HCT116 (cell line): Measurements from ENCODE around the gene CNTNAP2. TPM values are rescaled to one million over a fixed set of nuclear protein-coding genes. Genes with fewer than 3 reads are reported as not detected.

Source experiments
- ATAC-seq: fragments of 200-7000 bp; cut with Tn5 transposase; 2 replicates; pipeline ENCODE4 v1.9.1; 2020; ENCODE audit warnings: mild to moderate bottlenecking, moderate library complexity
- BruUV-seq: library from RNA; stranded (reverse); fragments of 400-500 nt; replicated peaks from 2 replicates; lab custom pipeline; 2021; lab: Mats Ljungman, UMichigan
- CTCF ChIA-PET: fragments of 300-600 bp; sonication (Branson Sonifier 250); formaldehyde crosslinking; loops from one replicate; lab custom pipeline; 2021; ENCODE audit warnings: antibody characterized with exemption; lab: Charles Lee
- POLR2A ChIA-PET: fragments of 300-600, 350-600 bp; sonication (Branson Sonifier 250); formaldehyde crosslinking; loops from one replicate; lab custom pipeline; 2021; ENCODE audit warnings: antibody characterized with exemption; lab: Charles Lee
- RAD21 ChIA-PET, 2 experiments: fragments of 300-600 bp; sonication (Branson Sonifier 250); formaldehyde crosslinking; loops; one replicate each; lab custom pipeline; 2023; ENCODE audit warnings: low total read pairs in 2 of 2; ENCODE audit not compliant: uncharacterized antibody in 2 of 2, unreplicated experiment in 2 of 2, low non-redundant PET in 1 of 2; lab: Charles Lee
- DNase-seq: peaks from one replicate; pipeline ENCODE4 v3.0.0-alpha.2; 2010; ENCODE audit warnings: low read depth, low spot score
- H2AFZ ChIP-seq: fragments of 200-600 bp; shearing (Covaris generic), sonication (generic); 2 replicates; pipeline ENCODE4 v1.6.1; 2017; ENCODE audit warnings: low read depth, mixed run types, mixed read lengths, antibody characterized with exemption, low read length; ENCODE audit not compliant: poor library complexity, severe bottlenecking
- H3K27ac ChIP-seq: 2 replicates; pipeline ENCODE4 v1.5.1; 2012; ENCODE audit warnings: low read depth, low read length
- H3K27me3 ChIP-seq: fragments of 200-600 bp; sonication (generic); 2 replicates; pipeline ENCODE4 v1.6.1; 2016; ENCODE audit warnings: mixed run types, low read length, mixed read lengths; ENCODE audit not compliant: insufficient read depth
- H3K36me3 ChIP-seq, 2 experiments: fragments of 200-500 bp in 1 of 2; fragments of 200-600 bp in 1 of 2; sonication (Bioruptor generic) in 1 of 2; sonication (generic) in 1 of 2; 2 replicates each; pipeline versions ENCODE4 v1.5.1 to v1.6.1; 2014 to 2016; ENCODE audit warnings: low read length in 2 of 2, inconsistent platforms in 1 of 2, mixed read lengths in 1 of 2, mixed run types in 1 of 2; ENCODE audit not compliant: insufficient read depth in 2 of 2, control insufficient read depth in 1 of 2
- H3K4me1 ChIP-seq, 2 experiments: fragments of 200-600 bp in 1 of 2; sonication (generic) in 1 of 2; 2 replicates each; pipeline versions ENCODE4 v1.5.1 to v1.6.1; 2012 to 2017; ENCODE audit warnings: low read length in 2 of 2, inconsistent platforms in 1 of 2, mild to moderate bottlenecking in 1 of 2, mixed read lengths in 1 of 2, mixed run types in 1 of 2, moderate library complexity in 1 of 2; ENCODE audit not compliant: insufficient read depth in 2 of 2, control insufficient read depth in 1 of 2
- H3K4me2 ChIP-seq: fragments of 200-600 bp; sonication (generic); 2 replicates; pipeline ENCODE4 v1.6.1; 2017; ENCODE audit warnings: mixed run types, low read length, mixed read lengths
- H3K4me3 ChIP-seq, 2 experiments: fragments of 200-600 bp in 1 of 2; sonication (generic) in 1 of 2; replicated peaks in 1 of 2; 2 replicates each; pipeline ENCODE4 v1.5.1; 2011 to 2016; ENCODE audit warnings: low read length in 2 of 2, control low read depth in 1 of 2, low read depth in 1 of 2, mild to moderate bottlenecking in 1 of 2, mixed read lengths in 1 of 2, mixed run types in 1 of 2
- H3K79me2 ChIP-seq: fragments of 200-600 bp; sonication (generic); 2 replicates; pipeline ENCODE4 v1.6.1; 2017; ENCODE audit warnings: mild to moderate bottlenecking, mixed run types, low read length, moderate library complexity, mixed read lengths; ENCODE audit not compliant: insufficient read depth
- H3K9ac ChIP-seq: fragments of 200-600 bp; sonication (generic); 2 replicates; pipeline ENCODE4 v1.6.1; 2016; ENCODE audit warnings: low read length, mixed read lengths
- H3K9me2 ChIP-seq: fragments of 200-600 bp; sonication (generic), shearing (Covaris generic); 2 replicates; pipeline ENCODE4 v1.6.1; 2017; ENCODE audit warnings: mixed run types, mild to moderate bottlenecking, moderate library complexity; ENCODE audit not compliant: insufficient read depth
- H3K9me3 ChIP-seq, 2 experiments: fragments of 200-500 bp in 1 of 2; fragments of 200-600 bp in 1 of 2; sonication (Bioruptor generic) in 1 of 2; sonication (generic) in 1 of 2; 2 replicates each; pipeline ENCODE4 v1.6.1; 2014 to 2017; ENCODE audit warnings: low read length in 2 of 2, mixed read lengths in 2 of 2, inconsistent platforms in 1 of 2, low read depth in 1 of 2, mild to moderate bottlenecking in 1 of 2, mixed run types in 1 of 2, moderate library complexity in 1 of 2; ENCODE audit not compliant: control insufficient read depth in 1 of 2, insufficient read depth in 1 of 2
- H4K20me1 ChIP-seq: fragments of 200-600 bp; sonication (generic), shearing (Covaris generic); 2 replicates; pipeline ENCODE4 v1.6.1; 2017; ENCODE audit warnings: mixed run types, mild to moderate bottlenecking, moderate library complexity; ENCODE audit not compliant: insufficient read depth
- CEBPB ChIP-seq: IDR thresholded peaks from 2 replicates; pipeline ENCODE4 v1.6.1; 2012; ENCODE audit warnings: low read depth
- ELF1 ChIP-seq: IDR thresholded peaks from 2 replicates; pipeline ENCODE4 v1.6.1; 2012; ENCODE audit warnings: low read depth, borderline replicate concordance
- FOSL1 ChIP-seq: IDR thresholded peaks from 2 replicates; pipeline ENCODE4 v1.6.1; 2012; ENCODE audit warnings: low read depth
- JUND ChIP-seq: IDR thresholded peaks from 2 replicates; pipeline ENCODE4 v1.6.1; 2012
- MAX ChIP-seq: IDR thresholded peaks from 2 replicates; pipeline ENCODE4 v1.6.1; 2012
- REST ChIP-seq: IDR thresholded peaks from 2 replicates; pipeline ENCODE4 v1.6.1; 2012; ENCODE audit warnings: low read depth
- SIN3A ChIP-seq: IDR thresholded peaks from 2 replicates; pipeline ENCODE4 v1.6.1; 2012; ENCODE audit warnings: low read depth
- SP1 ChIP-seq: IDR thresholded peaks from 2 replicates; pipeline ENCODE4 v1.6.1; 2012; ENCODE audit warnings: low read depth
- YY1 ChIP-seq: IDR thresholded peaks from 2 replicates; pipeline ENCODE4 v1.6.1; 2011; ENCODE audit warnings: low read length, low read depth, moderate library complexity, mild to moderate bottlenecking; ENCODE audit not compliant: insufficient replicate concordance; ENCODE audit errors: extremely low read depth
- ZBTB33 ChIP-seq: IDR thresholded peaks from 2 replicates; pipeline ENCODE4 v1.6.1; 2011; ENCODE audit warnings: mild to moderate bottlenecking, low read length, moderate library complexity; ENCODE audit not compliant: insufficient replicate concordance; ENCODE audit errors: extremely low read depth
- ZNF274 ChIP-seq: fragments of 200-500 bp; sonication (Bioruptor generic); IDR thresholded peaks from 2 replicates; pipeline ENCODE4 v1.6.1; 2014; ENCODE audit warnings: mild to moderate bottlenecking, low read depth, low read length, inconsistent platforms
- intact Hi-C: fragments of 100-400 bp; cut with micrococcal nuclease; formaldehyde crosslinking; loops from 2 replicates; pipeline ENCODE4 v1.10.0; 2022
- total RNA-seq: library from RNA; stranded (reverse); gene quantifications from one replicate; pipeline ENCODE4 v1.2.1, GENCODE V29; 2021; ENCODE audit not compliant: unreplicated experiment

CNTNAP2 gene
- total RNA-seq, 1 experiment from 2014 or later: 0.37 TPM

DNA sequence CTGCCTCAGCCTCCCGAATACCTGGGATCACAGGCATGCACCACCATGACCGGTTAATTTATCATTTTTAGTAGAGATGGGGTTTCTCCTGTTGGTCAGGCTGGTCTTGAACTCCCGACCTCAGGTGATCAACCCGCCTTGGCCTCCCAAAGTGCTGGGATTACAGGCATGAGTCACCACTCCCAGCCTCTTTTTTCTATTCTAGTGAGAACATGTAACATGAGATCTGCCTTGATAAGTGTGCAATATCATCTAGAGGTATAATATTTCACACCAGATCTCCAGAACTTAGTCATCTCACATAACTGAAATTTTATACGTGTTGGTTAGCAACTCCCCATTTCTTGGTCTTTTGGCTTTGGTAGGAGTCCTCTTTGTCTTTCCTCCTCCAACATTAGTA is 656.9 kb downstream of the CNTNAP2 start:
- Histone ChIP-seq H3K27ac (no peak overlapping the region), H3K9ac (no peak overlapping the region), H3K9me3 (peaks cover 6 to 24% of the 10 kb centered on the region in 2 experiments; a peak in 2 of 4 replicates), H3K4me1 (no peaks in the 10 kb centered on the region), H2AFZ (no peak overlapping the region), H3K9me2 (no peaks in the 10 kb centered on the region), H3K4me2 (no peak overlapping the region), H3K36me3 (no peaks in the 10 kb centered on the region; a peak in 1 of 4 replicates), H3K27me3 (no peaks in the 10 kb centered on the region), H3K79me2 (no peaks in the 10 kb centered on the region), H3K4me3 (no peak overlapping the region), H4K20me1 (no peaks in the 10 kb centered on the region)
- ChIA-PET POLR2A (no interaction called here), CTCF (no interaction called here), RAD21 (no interaction called here)
- no TSS peak for BruUV-seq
- TF ChIP-seq CEBPB (no peak), ZNF274 (no peak), FOSL1 (no peak), JUND (no peak), REST (no peak), SIN3A (no peak), ELF1 (no peak), YY1 (no peak), MAX (no peak), ZBTB33 (no peak), SP1 (no peak)
- ATAC-seq (no peak), DNase-seq (no peak)
- intact Hi-C loops: no loop called here
